Measurements from ENCODE around the gene SEL1L.
"Not testable (repeated sequence)": the region's sequence is repeated elsewhere in the genome, so short reads cannot be mapped to it uniquely, and the experiment has no call there.

GRCh38 chr14:81470557-81470826 lies 63.2 kb downstream of the SEL1L start:
- TF ChIP-seq, protein P1, sequence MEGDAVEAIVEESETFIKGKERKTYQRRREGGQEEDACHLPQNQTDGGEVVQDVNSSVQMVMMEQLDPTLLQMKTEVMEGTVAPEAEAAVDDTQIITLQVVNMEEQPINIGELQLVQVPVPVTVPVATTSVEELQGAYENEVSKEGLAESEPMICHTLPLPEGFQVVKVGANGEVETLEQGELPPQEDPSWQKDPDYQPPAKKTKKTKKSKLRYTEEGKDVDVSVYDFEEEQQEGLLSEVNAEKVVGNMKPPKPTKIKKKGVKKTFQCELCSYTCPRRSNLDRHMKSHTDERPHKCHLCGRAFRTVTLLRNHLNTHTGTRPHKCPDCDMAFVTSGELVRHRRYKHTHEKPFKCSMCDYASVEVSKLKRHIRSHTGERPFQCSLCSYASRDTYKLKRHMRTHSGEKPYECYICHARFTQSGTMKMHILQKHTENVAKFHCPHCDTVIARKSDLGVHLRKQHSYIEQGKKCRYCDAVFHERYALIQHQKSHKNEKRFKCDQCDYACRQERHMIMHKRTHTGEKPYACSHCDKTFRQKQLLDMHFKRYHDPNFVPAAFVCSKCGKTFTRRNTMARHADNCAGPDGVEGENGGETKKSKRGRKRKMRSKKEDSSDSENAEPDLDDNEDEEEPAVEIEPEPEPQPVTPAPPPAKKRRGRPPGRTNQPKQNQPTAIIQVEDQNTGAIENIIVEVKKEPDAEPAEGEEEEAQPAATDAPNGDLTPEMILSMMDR (IDR thresholded peaks at IDR 0.05; ENCODE audit: low read length): not testable (repeated sequence)
- TF ChIP-seq EZH2 (IDR thresholded peaks at IDR 0.05; ENCODE audit: borderline replicate concordance, low read length): not testable (repeated sequence)

Measured in OCI-LY1 (cell line).